Natural killer cell (primary cell): ENCODE measurements around the gene ISM2. TPM values are rescaled to one million over a fixed set of nuclear protein-coding genes. Genes with fewer than 3 reads are reported as not detected.
A peak's percentile ranks its signal among the peaks of the same experiment; 100 is the strongest.
"Not testable (repeated sequence)": the region's sequence is repeated elsewhere in the genome, so short reads cannot be mapped to it uniquely, and the experiment has no call there.

ENCODE experiments used
- ATAC-seq, 3 donors: fragments of 150-1000 bp in 2 of 3; fragments of 200-7000 bp in 1 of 3; cut with Tn5 transposase; 1 replicate in 1 of 3; 2 replicates in 2 of 3; pipeline ENCODE4 v1.10.0; 2021; ENCODE audit warnings: mild to moderate bottlenecking in 2 of 3, moderate library complexity in 2 of 3
- DNase-seq, 2 donors: peaks; one replicate each; pipeline versions ENCODE4 v3.0.0 to v3.0.0-alpha.2; 2013 to 2021; ENCODE audit warnings: mixed read lengths in 1 of 2
- H3K27ac ChIP-seq: one replicate; pipeline ENCODE4 v1.5.1; 2013; ENCODE audit warnings: mild to moderate bottlenecking, low read length
- H3K27me3 ChIP-seq: one replicate; pipeline ENCODE4 v1.6.1; 2013; ENCODE audit warnings: low read length; ENCODE audit not compliant: control insufficient read depth, insufficient read depth
- H3K36me3 ChIP-seq: one replicate; pipeline ENCODE4 v1.6.1; 2013; ENCODE audit warnings: low read length; ENCODE audit not compliant: control insufficient read depth, insufficient read depth
- H3K4me1 ChIP-seq: one replicate; pipeline ENCODE4 v1.6.1; 2013; ENCODE audit warnings: low read length; ENCODE audit not compliant: control insufficient read depth, insufficient read depth
- H3K4me3 ChIP-seq: one replicate; pipeline ENCODE4 v1.5.1; 2013; ENCODE audit warnings: low read length
- H3K9me3 ChIP-seq: one replicate; pipeline ENCODE4 v1.6.1; 2013; ENCODE audit warnings: low read length; ENCODE audit not compliant: control insufficient read depth, insufficient read depth
- H3K27ac Mint-ChIP-seq, 2 donors: one replicate each; pipeline ENCODE4 v1.8.0; 2022; ENCODE audit warnings: mild to moderate bottlenecking in 2 of 2, mixed read lengths in 2 of 2, moderate library complexity in 1 of 2
- H3K27me3 Mint-ChIP-seq, 2 donors: one replicate each; pipeline ENCODE4 v1.8.0; 2022; ENCODE audit warnings: low read depth in 2 of 2, mixed read lengths in 2 of 2
- H3K36me3 Mint-ChIP-seq: one replicate; pipeline ENCODE4 v1.8.0; 2022; ENCODE audit warnings: mixed read lengths
- H3K4me1 Mint-ChIP-seq, 2 donors: one replicate each; pipeline ENCODE4 v1.8.0; 2022; ENCODE audit warnings: mixed read lengths in 2 of 2
- H3K4me3 Mint-ChIP-seq: one replicate; pipeline ENCODE4 v1.8.0; 2022; ENCODE audit warnings: mild to moderate bottlenecking, moderate library complexity, mixed read lengths
- H3K9me3 Mint-ChIP-seq, 2 donors: one replicate each; pipeline ENCODE4 v1.8.0; 2022; ENCODE audit warnings: mixed read lengths in 2 of 2
- WGBS: methylation state at CpG from one replicate; pipeline ENCODE4 v1.1.7; 2013; ENCODE audit warnings: missing lambda C conversion rate; ENCODE audit not compliant: insufficient coverage; 5-methylcytosine and 5-hydroxymethylcytosine counted together
- intact Hi-C: fragments of 100-400 bp; cut with micrococcal nuclease; formaldehyde crosslinking; loops from one replicate; pipeline ENCODE4 v1.14.2; 2022
- total RNA-seq, 4 donors: library from RNA; stranded (reverse); fragments of 120-200 nt in 1 of 4; gene quantifications; one replicate each; pipeline versions ENCODE4 v1.2.3 to v1.2.4, GENCODE V29; 2013 to 2022
- TF ChIP-seq, protein P1 (sequence below): fragments of 200-600 bp; IDR thresholded peaks from one replicate; pipeline ENCODE4 v1.8.0; 2022; ENCODE audit warnings: antibody characterized with exemption

ISM2 gene
- total RNA-seq: not detected
- total RNA-seq (2013): not detected

DNA sequence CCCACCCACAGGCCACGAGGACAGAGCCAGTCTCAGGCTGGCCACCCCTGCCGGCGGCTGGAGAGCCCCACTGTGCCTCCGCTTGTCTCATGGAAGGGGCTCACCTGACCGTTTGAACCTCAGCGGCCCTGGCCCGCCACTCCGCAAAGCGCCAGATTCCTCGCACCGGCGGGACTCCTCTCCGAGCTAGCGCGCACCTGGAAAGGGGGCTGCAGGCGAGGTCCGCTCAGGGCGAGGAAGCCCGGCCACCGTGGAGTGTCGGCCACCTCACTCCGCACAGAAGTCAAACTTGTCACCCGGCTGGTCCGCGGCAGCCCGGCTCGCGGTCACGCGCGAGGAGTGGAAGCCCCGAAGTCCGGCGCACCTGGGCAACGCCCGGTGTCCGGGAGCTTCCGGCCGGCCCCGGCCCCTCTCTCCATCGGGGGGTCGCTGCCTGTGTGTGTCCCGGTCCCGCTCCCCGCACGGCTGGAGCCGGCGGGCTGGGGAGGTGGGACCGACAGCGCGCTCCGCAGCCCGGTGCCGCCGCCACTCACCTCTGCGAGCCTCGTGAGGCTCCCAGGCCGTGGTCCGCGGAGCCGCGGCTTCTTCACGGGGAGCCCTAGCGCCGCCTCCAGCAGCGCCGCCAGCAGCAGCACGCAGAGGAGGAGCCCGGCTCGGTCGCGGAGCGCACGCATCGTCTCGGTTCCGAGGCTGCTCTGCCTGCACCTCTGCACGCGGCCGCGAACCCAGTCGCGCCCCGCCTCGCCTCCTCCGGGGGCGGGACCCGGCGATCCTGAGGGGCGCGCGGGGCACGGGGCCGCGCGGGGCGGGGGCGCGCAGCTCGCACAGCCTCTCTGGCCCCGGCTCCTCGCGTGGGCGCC, at the start of gene ISM2:
Gene ISM2, minus strand, starts transcription at position 697 of the 860 bp plus-strand sequence. Its CDS starts 23 bp downstream, at position 674.
- peaks cover 10% of the 10 kb centered on the region for H3K4me1 ChIP-seq
- no peak within 1 kb of the TSS for H3K27ac ChIP-seq
- Mint-ChIP-seq H3K4me3 (peak within 1 kb of the TSS; percentile 78), H3K9me3 (peaks cover 0 to 2% of the 10 kb centered on the region in 2 donors), H3K36me3 (no peaks in the 10 kb centered on the region), H3K27ac (no peak within 1 kb of the TSS), H3K27me3 (peaks cover 0 to 22% of the 10 kb centered on the region in 2 donors), H3K4me1 (peaks cover 0 to 10% of the 10 kb centered on the region in 2 donors)
- no peaks in the 10 kb centered on the region for H3K9me3 ChIP-seq
- intact Hi-C loops: no loop called here
- 2% methylated on average over 104 of the region's 104 CpGs for WGBS
- no peaks in the 10 kb centered on the region for H3K36me3 ChIP-seq
- TF ChIP-seq, protein P1, sequence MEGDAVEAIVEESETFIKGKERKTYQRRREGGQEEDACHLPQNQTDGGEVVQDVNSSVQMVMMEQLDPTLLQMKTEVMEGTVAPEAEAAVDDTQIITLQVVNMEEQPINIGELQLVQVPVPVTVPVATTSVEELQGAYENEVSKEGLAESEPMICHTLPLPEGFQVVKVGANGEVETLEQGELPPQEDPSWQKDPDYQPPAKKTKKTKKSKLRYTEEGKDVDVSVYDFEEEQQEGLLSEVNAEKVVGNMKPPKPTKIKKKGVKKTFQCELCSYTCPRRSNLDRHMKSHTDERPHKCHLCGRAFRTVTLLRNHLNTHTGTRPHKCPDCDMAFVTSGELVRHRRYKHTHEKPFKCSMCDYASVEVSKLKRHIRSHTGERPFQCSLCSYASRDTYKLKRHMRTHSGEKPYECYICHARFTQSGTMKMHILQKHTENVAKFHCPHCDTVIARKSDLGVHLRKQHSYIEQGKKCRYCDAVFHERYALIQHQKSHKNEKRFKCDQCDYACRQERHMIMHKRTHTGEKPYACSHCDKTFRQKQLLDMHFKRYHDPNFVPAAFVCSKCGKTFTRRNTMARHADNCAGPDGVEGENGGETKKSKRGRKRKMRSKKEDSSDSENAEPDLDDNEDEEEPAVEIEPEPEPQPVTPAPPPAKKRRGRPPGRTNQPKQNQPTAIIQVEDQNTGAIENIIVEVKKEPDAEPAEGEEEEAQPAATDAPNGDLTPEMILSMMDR: no peak
- peak within 1 kb of the TSS; percentile 16 for H3K4me3 ChIP-seq
- DNase-seq (peak; percentile 34 to 58), ATAC-seq (peak; percentile 86 to 92 (median 90))
- H3K27me3 ChIP-seq: peaks cover 10% of the 10 kb centered on the region

DNA sequence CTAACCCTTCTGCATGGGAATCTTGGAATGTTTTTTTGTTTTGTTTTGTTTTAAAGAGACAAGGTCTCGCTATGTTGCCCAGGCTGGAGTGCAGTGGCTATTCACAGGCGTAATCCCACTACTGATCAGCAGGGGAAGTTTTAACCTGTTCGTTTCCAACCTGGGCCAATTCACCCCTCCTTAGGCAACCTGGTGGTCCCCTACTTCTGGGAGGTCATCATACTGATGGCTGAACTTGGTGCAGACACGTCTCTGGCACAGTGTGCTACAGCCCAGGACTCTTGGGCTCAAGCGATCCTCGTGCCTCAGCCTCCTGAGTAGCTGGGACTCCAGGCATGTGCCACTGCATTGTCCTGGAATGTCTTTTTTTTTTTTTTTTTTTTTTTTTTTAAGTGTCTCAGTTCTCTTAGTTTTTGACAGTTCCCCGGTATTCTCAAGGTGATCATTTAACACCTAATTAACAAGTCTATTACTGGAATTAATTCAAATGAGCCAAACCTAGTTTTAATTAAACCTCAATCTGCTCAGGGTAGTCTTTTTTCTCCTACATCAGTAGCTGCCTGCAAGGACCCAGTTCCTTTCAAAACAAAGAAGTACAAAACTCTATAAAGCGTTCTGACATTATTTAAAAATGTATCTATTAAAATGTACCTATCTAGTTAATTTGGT, 49.0 kb upstream of the ISM2 start:
- TF ChIP-seq, protein P1: no peak
- H3K27me3 Mint-ChIP-seq: no peaks in the 10 kb centered on the region
- ATAC-seq: no peak
- no peak overlapping the region for H3K4me3 Mint-ChIP-seq
- peaks cover 8 to 12% of the 10 kb centered on the region in 2 donors for H3K4me1 Mint-ChIP-seq
- H3K4me3 ChIP-seq: no peak overlapping the region
- WGBS: 98% methylated on average over 6 of the region's 8 CpGs
- no peaks in the 10 kb centered on the region for H3K27me3 ChIP-seq
- H3K9me3 Mint-ChIP-seq: no peaks in the 10 kb centered on the region
- H3K36me3 Mint-ChIP-seq: peaks cover 6% of the 10 kb centered on the region
- no peak overlapping the region for H3K27ac ChIP-seq
- intact Hi-C loops: no loop called here
- DNase-seq: no peak
- no peaks in the 10 kb centered on the region for H3K9me3 ChIP-seq
- peaks cover 6% of the 10 kb centered on the region for H3K4me1 ChIP-seq
- H3K27ac Mint-ChIP-seq: no peak overlapping the region
- peaks cover 45% of the 10 kb centered on the region for H3K36me3 ChIP-seq

DNA sequence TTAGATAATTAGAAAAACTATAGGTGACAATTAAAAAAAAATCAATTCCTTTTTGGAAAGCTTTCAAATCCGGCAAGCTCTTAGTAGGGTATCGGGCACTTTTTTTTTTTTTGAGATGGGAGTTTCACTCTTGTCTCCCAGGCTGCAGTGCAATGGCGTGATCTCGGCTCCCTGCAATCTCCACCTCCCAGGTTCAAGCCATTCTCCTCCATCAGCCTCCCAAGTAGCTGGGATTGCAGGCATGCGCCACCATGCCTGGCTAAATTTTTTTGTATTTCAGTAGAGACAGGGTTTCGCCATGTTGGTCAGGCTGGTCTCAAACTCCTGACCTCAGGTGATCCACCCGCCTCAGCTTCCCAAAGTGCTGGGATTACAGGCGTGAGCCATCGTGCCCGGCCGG, 46.6 kb upstream of the ISM2 start:
- WGBS: 98% methylated on average over 7 of the region's 11 CpGs
- H3K9me3 Mint-ChIP-seq, H3K27me3 ChIP-seq, H3K36me3 Mint-ChIP-seq, DNase-seq, ATAC-seq, H3K27ac ChIP-seq, H3K9me3 ChIP-seq, H3K27me3 Mint-ChIP-seq, H3K4me3 ChIP-seq, H3K4me3 Mint-ChIP-seq, intact Hi-C loops: not testable (repeated sequence)
- H3K4me1 ChIP-seq: peaks cover 11% of the 10 kb centered on the region
- peak overlapping the region; percentile 19 to 53 for H3K27ac Mint-ChIP-seq
- peaks cover 30% of the 10 kb centered on the region for H3K36me3 ChIP-seq
- peaks cover 17 to 23% of the 10 kb centered on the region in 2 donors for H3K4me1 Mint-ChIP-seq

DNA sequence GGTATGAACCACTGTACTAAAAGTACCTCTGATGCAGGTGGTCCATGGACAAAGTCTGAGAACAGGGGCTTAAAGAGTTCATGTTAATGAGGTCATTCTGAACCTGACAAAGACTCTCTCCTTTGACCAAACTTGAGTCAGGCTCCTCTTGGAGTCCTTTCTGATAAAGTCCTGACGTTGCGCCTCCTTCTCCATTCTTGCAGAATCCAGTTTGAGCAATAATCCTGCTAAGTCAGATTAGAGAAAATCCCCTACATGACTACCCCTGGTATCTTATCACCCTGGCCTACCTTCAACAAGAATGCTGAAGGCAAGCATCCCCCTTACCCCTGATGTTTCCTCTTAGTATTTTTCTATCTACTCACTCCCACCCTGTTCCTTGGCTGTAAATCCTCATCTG, 46.0 kb upstream of the ISM2 start:
- Mint-ChIP-seq H3K27ac (peak overlapping the region in 1 of 2 donors; percentile 18), H3K27me3 (no peaks in the 10 kb centered on the region), H3K9me3 (no peaks in the 10 kb centered on the region), H3K4me1 (peaks cover 17 to 23% of the 10 kb centered on the region in 2 donors), H3K36me3 (peaks cover 6% of the 10 kb centered on the region), H3K4me3 (no peak overlapping the region)
- TF ChIP-seq, protein P1: no peak
- Histone ChIP-seq H3K36me3 (peaks cover 25% of the 10 kb centered on the region), H3K27me3 (no peaks in the 10 kb centered on the region), H3K4me3 (no peak overlapping the region), H3K27ac (no peak overlapping the region), H3K4me1 (peaks cover 11% of the 10 kb centered on the region), H3K9me3 (no peaks in the 10 kb centered on the region)
- 93% methylated on average over 2 of the region's 2 CpGs for WGBS
- ATAC-seq (no peak), DNase-seq (no peak)
- intact Hi-C loops: no loop called here
